NCI-H345 treated with DMSO at 0.1 percent for 48 hours (cell line): Measurements from ENCODE around the gene ENDOU.

Experiments
- DNase-seq: peaks from one replicate; lab custom pipeline; 2025; ENCODE audit not compliant: unreplicated experiment; lab: John Stamatoyannopoulos, UW

ENDOU gene

GRCh38 chr12:47725091-47725772 is at the start of gene ENDOU:
TSS of gene ENDOU (minus strand) at chr12:47725490. CDS start at chr12:47725413, 77 bp downstream.
- DNase-seq = no peak

- DNase-seq = no peak
These were observed 49.4 kb upstream of the ENDOU start for GRCh38 chr12:47774663-47775062.

- DNase-seq = no peak
These were observed 48.7 kb upstream of the ENDOU start for GRCh38 chr12:47773858-47774580.

GRCh38 chr12:47773062-47773857 is 48.0 kb upstream of the ENDOU start, which contains the start of gene SLC48A1:
TSS of gene SLC48A1 (plus strand) at chr12:47773238. CDS start at chr12:47773305, 67 bp downstream.
- DNase-seq = no peak

- DNase-seq = no peak
These were observed 47.4 kb upstream of the ENDOU start for GRCh38 chr12:47772738-47773061.

- DNase-seq = no peak
These were observed 46.9 kb upstream of the ENDOU start for GRCh38 chr12:47772094-47772660.

GRCh38 chr12:47771304-47771703 is 46.0 kb upstream of the ENDOU start:
- no peak for DNase-seq

GRCh38 chr12:47770086-47770726 is 44.9 kb upstream of the ENDOU start:
- no peak for DNase-seq

- no peak for DNase-seq
These were observed 44.2 kb upstream of the ENDOU start for GRCh38 chr12:47769234-47770085.

- DNase-seq = no peak
These were observed 43.1 kb upstream of the ENDOU start for GRCh38 chr12:47768323-47768811.

GRCh38 chr12:47767216-47767724 is 42.0 kb upstream of the ENDOU start:
- DNase-seq = peak; percentile 3

- no peak for DNase-seq
These were observed 41.4 kb upstream of the ENDOU start for GRCh38 chr12:47766502-47767215.

- no peak for DNase-seq
These were observed 38.4 kb upstream of the ENDOU start for GRCh38 chr12:47763481-47764346.

- no peak for DNase-seq
These were observed 37.7 kb upstream of the ENDOU start for GRCh38 chr12:47762850-47763465.

GRCh38 chr12:47758834-47759690 is 33.8 kb upstream of the ENDOU start, which contains the start of gene RAPGEF3:
TSS of gene RAPGEF3 (minus strand) at chr12:47758880. CDS start at chr12:47758556, 324 bp downstream.
- DNase-seq = no peak

GRCh38 chr12:47758584-47758833 is 33.2 kb upstream of the ENDOU start:
- no peak for DNase-seq
